Esophagus muscularis mucosa (tissue), 4 donors: ENCODE measurements around the gene SMOC1.

Experiments used
- CTCF ChIP-seq, 3 experiments: fragments of 200-600 bp in 2 of 3; fragments of 450-650 bp in 1 of 3; sonication (generic) in 2 of 3; IDR thresholded peaks; one replicate each; pipeline ENCODE4 v1.5.1; 2017 to 2019; ENCODE audit warnings: antibody characterized with exemption in 3 of 3, mild to moderate bottlenecking in 2 of 3, moderate library complexity in 1 of 3
- EP300 ChIP-seq: sonication (generic); formaldehyde crosslinking; IDR thresholded peaks from one replicate; pipeline ENCODE4 v1.6.1; 2017; ENCODE audit warnings: antibody characterized with exemption
- POLR2A ChIP-seq: fragments of 450-650 bp; IDR thresholded peaks from one replicate; pipeline ENCODE4 v1.6.1; 2017; ENCODE audit warnings: antibody characterized with exemption, moderate library complexity, mild to moderate bottlenecking, low read depth
- POLR2AphosphoS5 ChIP-seq, 2 donors: sonication (generic); formaldehyde crosslinking; IDR thresholded peaks; one replicate each; pipeline ENCODE4 v1.6.1; 2017; ENCODE audit warnings: antibody characterized with exemption in 2 of 2

- TF ChIP-seq CTCF (IDR thresholded peaks at IDR 0.05) (no peak), POLR2AphosphoS5 (IDR thresholded peaks at IDR 0.05) (no peak), EP300 (no peak), POLR2A (no peak)
These were observed 45.0 kb downstream of the SMOC1 start for GRCh38 chr14:69924201-69924600.
